Pulmonary artery endothelial cell (primary cell): Measurements from ENCODE around the gene GJC1. TPM values are rescaled to one million over a fixed set of nuclear protein-coding genes. Genes with fewer than 3 reads are reported as not detected.

ENCODE experiments used
- DNase-seq: peaks from one replicate; pipeline ENCODE4 v3.0.0-alpha.2; 2011; ENCODE audit warnings: low read depth, low spot score
- total RNA-seq: library from RNA; depleted of rRNA; stranded (reverse); fragments of >200 nt; gene quantifications from 2 replicates; pipeline ENCODE4 v1.2.3, GENCODE V29; 2014

The GJC1 gene
- 5.4 and 14.1 TPM in 2 replicates for total RNA-seq

GRCh38 chr17:44829523-44830358 lies at the start of gene GJC1:
GJC1 (minus strand) TSS chr17:44830287; CDS start chr17:44805817, 24,470 bp downstream.
- no peak for DNase-seq

- no peak for DNase-seq
These were observed 49.3 kb upstream of the GJC1 start for GRCh38 chr17:44879376-44879775.

DNA sequence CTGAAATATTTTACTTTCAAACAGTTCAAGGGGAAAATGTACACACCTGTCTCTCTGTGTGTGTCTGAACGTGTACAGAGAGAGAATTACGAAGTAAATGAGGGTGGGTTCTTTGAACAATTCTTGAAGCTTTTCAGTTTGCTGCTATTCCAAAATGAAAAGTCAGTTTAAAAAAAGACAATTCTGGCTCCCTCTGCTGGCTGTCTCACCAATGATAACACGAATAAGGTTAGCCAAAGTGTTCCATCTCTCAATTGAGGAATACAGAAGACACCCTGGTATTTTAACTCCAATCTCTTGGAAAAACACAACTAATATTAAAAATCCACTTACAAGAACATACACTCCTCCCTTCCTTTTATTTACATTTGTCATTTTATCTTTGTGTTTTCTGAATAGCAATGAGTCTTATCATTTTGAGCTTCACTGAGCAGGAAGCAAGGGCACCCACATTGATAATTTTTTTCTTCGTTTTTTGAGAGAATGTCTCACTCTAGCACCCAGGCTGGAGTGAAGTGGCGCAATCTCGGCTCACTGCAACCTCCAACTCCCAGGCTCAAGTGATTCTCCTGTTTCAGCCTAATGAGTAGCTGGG lies 48.6 kb upstream of the GJC1 start:
- no peak for DNase-seq

DNA sequence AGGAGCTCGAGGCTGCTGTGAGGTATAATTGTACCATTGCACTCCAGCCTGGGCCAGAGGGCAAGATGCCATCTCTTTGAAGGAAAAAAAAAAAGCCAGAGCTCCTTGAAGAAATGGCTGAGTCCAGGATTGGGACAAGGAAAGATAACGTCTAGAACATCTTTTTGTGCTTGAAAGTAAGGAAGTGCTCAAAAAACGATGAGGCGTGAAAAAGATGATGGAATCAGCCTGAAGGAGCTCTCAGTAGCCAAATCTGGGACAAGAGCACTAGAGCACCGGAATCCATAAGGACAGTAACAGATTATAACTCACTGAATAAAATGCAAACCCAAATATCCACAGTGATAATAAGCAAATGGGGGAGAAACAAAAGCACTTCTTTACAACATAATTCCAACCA lies 47.0 kb upstream of the GJC1 start:
- DNase-seq: no peak

DNA sequence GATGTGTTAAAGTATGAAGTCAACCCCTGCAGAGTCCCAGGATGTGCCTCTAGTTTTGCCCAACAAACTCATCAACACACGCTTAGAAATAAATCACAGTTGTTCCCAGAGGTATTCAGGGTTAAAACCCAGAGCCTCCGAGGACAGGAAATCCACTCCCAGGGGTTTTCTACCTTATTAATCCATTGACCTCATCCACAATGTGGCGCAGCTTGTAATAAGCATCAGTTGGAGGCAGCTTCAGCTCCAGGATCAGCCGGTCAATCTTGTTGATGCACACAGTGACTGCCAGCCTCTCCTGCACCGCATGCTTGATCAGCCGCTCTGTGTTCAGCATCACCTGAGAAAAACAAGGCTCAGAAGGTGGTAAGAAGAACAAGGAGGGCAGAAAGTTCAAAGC lies 45.7 kb upstream of the GJC1 start:
- DNase-seq: no peak

- DNase-seq: peak; percentile 17
These were observed 42.2 kb upstream of the GJC1 start for GRCh38 chr17:44872131-44872768.

- no peak for DNase-seq
These were observed 41.5 kb upstream of the GJC1 start for GRCh38 chr17:44871556-44871955.

DNA sequence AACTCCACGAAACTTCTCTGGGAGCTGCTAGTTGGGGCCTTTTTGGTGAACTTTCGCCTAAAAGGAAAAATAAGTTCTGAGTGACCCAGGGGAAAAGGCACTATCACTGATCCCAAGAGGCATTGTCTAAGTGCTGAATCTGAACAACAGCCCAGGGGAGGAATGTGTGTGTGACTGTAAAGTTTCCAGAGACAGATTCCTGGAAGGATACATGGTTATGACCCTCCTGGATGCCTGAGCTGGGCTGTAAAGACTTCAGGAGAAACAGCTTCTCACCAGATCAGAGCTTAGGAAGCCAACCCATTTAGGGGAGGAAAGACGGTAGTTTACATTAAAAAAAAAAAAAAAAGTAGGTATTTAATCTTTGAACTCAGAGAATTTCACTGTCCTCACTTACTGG lies 37.8 kb upstream of the GJC1 start:
- DNase-seq: no peak

- DNase-seq: no peak
These were observed 35.8 kb upstream of the GJC1 start for GRCh38 chr17:44865931-44866330.

GRCh38 chr17:44865231-44865660 lies 35.2 kb upstream of the GJC1 start:
- peak; percentile 27 for DNase-seq

DNA sequence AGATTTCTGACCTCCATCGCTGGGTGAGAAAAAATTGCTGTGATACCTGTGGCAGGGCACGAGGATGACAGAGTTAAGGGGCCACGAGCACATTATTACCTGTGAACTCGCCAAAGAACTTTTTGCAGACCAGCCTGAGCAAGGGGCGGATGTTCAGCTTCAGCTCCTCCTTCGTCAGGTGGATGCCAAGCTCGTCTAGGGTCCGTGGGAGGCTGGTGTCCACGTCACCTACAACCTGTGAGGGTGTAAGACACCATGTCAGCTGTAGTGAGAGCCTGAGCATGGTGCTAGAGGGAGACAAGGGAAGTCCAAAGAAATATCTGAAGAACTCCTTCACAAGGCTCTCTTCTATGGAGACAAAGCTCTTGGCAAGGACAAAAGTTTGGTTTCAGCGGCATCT lies 34.7 kb upstream of the GJC1 start:
- no peak for DNase-seq

- peak; percentile 26 for DNase-seq
These were observed 33.2 kb upstream of the GJC1 start for GRCh38 chr17:44863061-44863918.

- DNase-seq: no peak
These were observed 32.3 kb upstream of the GJC1 start for GRCh38 chr17:44862278-44862914.

GRCh38 chr17:44859701-44860100 lies 29.6 kb upstream of the GJC1 start:
- no peak for DNase-seq

DNA sequence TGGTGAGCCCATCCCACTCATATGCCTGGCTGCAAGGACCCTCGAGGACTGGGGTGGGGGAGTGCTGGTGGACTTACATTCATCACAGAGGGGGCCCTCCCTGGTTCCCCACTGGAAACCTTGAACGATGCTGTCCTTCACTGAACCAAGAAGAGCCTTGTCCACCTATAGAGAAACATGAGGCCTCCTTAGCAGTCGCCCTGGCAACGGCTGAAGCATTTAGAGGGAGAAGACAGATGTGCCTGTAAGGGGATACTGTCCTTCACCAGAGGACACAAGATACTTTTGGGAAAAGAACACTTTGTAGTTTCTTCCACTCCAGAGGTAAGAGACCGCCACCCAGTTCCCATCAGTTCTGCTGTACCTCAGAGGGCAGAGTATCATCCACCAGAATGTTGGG lies 24.1 kb upstream of the GJC1 start:
- DNase-seq: no peak

DNA sequence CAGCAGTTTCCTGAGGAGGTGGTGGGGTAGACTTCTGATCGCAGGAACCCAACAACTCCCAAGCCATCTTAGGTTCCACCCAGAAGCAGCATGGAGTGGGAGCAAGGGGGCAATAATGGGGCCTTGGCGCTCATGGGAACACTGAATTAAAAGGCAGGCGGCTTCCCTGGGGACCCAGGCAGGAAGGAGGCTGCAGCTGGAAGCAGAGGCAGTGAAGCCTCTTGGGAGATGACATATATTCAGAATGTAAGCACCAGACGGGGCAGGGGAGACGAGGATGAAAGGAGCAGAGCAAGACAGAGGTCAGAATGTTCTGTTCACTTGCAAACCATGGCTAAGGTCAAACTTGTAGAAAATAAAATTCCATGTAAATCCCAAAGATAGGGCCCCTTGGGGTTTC lies 20.5 kb upstream of the GJC1 start:
- DNase-seq: no peak

DNA sequence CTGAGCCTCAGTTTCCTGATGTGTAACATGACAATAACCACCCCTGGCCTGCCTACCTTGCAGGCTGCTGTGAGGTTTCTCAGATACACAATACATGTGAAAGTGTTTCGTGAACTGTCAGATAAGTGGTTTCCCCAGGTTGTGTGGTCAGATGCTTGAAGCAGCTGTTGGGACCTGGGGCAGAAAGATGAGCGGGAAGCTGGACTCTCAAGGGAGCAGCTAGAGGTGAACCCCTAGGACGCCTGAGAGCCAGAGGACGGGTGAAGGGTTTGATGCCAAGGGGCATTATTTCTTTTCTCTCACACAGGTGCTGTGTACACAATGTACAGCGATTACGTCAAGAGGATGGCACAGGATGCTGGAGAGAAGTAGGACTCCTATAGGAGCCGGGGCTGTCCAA lies 19.9 kb upstream of the GJC1 start:
- DNase-seq: no peak

- no peak for DNase-seq
These were observed 18.9 kb upstream of the GJC1 start for GRCh38 chr17:44848961-44849489.

DNA sequence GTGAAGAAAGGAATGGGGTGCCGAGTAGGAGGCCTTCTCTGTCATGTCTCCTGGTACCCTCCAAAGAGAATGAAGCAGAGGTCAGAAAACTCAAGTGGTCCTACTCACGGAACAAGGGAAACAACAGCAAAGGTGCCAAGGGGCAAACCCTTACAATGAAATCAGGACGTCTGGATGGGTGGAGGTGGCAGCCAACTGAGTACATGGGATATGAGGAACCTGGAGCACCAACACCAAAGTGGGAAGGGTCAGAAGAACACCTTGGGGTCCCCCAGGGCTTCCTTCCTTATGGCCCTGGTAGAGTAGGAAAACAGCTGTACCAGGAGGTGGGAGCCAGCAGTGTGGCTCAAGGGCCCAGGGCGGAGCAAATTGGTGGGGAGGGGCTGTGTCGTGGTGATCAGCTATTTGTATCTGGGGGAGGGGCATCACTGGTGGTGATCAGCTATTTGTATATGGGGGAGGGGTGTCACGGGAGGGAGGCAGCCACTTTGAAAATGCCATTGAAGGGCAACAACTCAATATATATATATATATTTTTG lies 18.2 kb upstream of the GJC1 start:
- DNase-seq: no peak

- DNase-seq: no peak
These were observed 17.5 kb upstream of the GJC1 start, which contains the start of gene HIGD1B for GRCh38 chr17:44847586-44847985. HIGD1B (plus strand) TSS chr17:44847883; CDS start chr17:44848153, 270 bp downstream.
